D721Med (cell line): ENCODE data around the gene CPXM1.

Experiments
- DNase-seq: peaks from one replicate; pipeline ENCODE4 v3.0.0; 2011; ENCODE audit warnings: low spot score; ENCODE audit not compliant: insufficient read length
- FAIRE-seq: peaks from 2 replicates; lab custom pipeline; 2011; peaks lifted over from hg19 to GRCh38; lab: Jason Lieb, UNC
- TF ChIP-seq, protein P1 (sequence below): IDR thresholded peaks from 2 replicates; pipeline ENCODE4 v1.5.1; 2012; ENCODE audit warnings: mild to moderate bottlenecking, control low read depth; ENCODE audit not compliant: insufficient read depth; ENCODE audit errors: missing control alignments

CPXM1 gene

GRCh38 chr20:2747676-2748235 lies 52.7 kb downstream of the CPXM1 start:
- FAIRE-seq (no peak), DNase-seq (no peak)
- TF ChIP-seq, protein P1, sequence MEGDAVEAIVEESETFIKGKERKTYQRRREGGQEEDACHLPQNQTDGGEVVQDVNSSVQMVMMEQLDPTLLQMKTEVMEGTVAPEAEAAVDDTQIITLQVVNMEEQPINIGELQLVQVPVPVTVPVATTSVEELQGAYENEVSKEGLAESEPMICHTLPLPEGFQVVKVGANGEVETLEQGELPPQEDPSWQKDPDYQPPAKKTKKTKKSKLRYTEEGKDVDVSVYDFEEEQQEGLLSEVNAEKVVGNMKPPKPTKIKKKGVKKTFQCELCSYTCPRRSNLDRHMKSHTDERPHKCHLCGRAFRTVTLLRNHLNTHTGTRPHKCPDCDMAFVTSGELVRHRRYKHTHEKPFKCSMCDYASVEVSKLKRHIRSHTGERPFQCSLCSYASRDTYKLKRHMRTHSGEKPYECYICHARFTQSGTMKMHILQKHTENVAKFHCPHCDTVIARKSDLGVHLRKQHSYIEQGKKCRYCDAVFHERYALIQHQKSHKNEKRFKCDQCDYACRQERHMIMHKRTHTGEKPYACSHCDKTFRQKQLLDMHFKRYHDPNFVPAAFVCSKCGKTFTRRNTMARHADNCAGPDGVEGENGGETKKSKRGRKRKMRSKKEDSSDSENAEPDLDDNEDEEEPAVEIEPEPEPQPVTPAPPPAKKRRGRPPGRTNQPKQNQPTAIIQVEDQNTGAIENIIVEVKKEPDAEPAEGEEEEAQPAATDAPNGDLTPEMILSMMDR, result no peak

DNA sequence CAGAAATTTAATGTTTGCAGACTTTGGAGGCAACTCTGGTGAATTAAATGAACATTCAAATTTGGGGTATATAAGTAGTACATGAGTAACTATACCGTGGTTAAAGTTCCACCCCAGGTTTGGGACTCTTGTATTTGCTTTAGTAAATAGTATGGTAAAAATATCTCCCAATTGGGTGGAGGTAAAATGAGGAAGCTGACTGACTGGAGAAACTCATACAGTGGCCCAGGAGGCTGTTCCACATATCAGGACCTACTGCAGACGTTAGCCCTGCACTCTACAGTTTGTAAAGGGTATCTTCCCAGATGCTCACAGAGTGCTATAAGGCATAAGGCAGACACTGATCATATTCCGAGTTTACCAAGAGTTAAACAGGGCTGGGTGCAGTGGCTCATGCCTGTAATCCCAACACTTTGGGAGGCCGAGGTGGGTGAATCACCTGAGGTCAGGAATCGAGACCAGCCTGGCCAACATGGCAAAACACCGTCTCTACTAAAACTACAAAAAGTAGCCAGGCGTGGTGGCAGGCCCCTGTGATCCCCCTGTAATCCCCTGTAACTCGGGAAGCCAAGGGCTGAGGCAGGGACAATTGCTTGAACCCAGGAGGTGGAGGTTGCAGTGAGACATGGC lies 53.7 kb downstream of the CPXM1 start:
- no peak for DNase-seq
- TF ChIP-seq, protein P1, result no peak
- FAIRE-seq, result no peak

- DNase-seq (no peak), FAIRE-seq (no peak)
- TF ChIP-seq, protein P1, result no peak
These were observed 54.3 kb downstream of the CPXM1 start for GRCh38 chr20:2745936-2746635.

- no peak for FAIRE-seq
- TF ChIP-seq, protein P1, result no peak
- DNase-seq, result no peak
These were observed 55.1 kb downstream of the CPXM1 start for GRCh38 chr20:2745060-2745910.
